HG02759 (cell line): ENCODE measurements around the gene PTPRG.

ENCODE experiments used
- ATAC-seq: cut with Tn5 transposase; IDR thresholded peaks from one replicate; pipeline ENCODE4 v1.9.1; 2021; ENCODE audit warnings: mild to moderate bottlenecking, moderate library complexity; ENCODE audit not compliant: unreplicated experiment

Gene PTPRG

GRCh38 chr3:61978460-61979419, 417.4 kb downstream of the PTPRG start:
- no peak for ATAC-seq

GRCh38 chr3:61979638-61980037, 418.3 kb downstream of the PTPRG start:
- ATAC-seq = no peak

- no peak for ATAC-seq
These were observed 418.7 kb downstream of the PTPRG start for GRCh38 chr3:61980041-61980440.

- ATAC-seq = no peak
These were observed 419.7 kb downstream of the PTPRG start for GRCh38 chr3:61981060-61981459.

GRCh38 chr3:61983479-61983878, 422.1 kb downstream of the PTPRG start:
- ATAC-seq = no peak

- ATAC-seq = no peak
These were observed 423.6 kb downstream of the PTPRG start for GRCh38 chr3:61985020-61985419.

- no peak for ATAC-seq
These were observed 425.1 kb downstream of the PTPRG start for GRCh38 chr3:61986473-61986872.

- ATAC-seq = no peak
These were observed 428.3 kb downstream of the PTPRG start for GRCh38 chr3:61989681-61990080.

GRCh38 chr3:61990327-61991027, 429.1 kb downstream of the PTPRG start:
- no peak for ATAC-seq

- no peak for ATAC-seq
These were observed 430.3 kb downstream of the PTPRG start for GRCh38 chr3:61991706-61992105.

- no peak for ATAC-seq
These were observed 435.0 kb downstream of the PTPRG start for GRCh38 chr3:61996366-61996765.

- ATAC-seq = no peak
These were observed 435.7 kb downstream of the PTPRG start for GRCh38 chr3:61997101-61997500.

GRCh38 chr3:62003835-62004234, 442.5 kb downstream of the PTPRG start:
- ATAC-seq = no peak

GRCh38 chr3:62007036-62007435, 445.7 kb downstream of the PTPRG start:
- no peak for ATAC-seq

- ATAC-seq = no peak
These were observed 449.6 kb downstream of the PTPRG start for GRCh38 chr3:62010989-62011388.

GRCh38 chr3:62011666-62012065, 450.3 kb downstream of the PTPRG start:
- no peak for ATAC-seq

GRCh38 chr3:62013951-62014350, 452.6 kb downstream of the PTPRG start:
- no peak for ATAC-seq

GRCh38 chr3:62015111-62015510, 453.7 kb downstream of the PTPRG start:
- no peak for ATAC-seq

GRCh38 chr3:62019906-62020305, 458.5 kb downstream of the PTPRG start:
- no peak for ATAC-seq

GRCh38 chr3:62020706-62021105, 459.3 kb downstream of the PTPRG start:
- no peak for ATAC-seq

- no peak for ATAC-seq
These were observed 460.9 kb downstream of the PTPRG start for GRCh38 chr3:62022312-62022711.

GRCh38 chr3:62024882-62025281, 463.5 kb downstream of the PTPRG start:
- ATAC-seq = no peak
